A673 (cell line): Measurements from ENCODE around the gene MSL3.

ENCODE experiments used
- CTCF ChIP-seq: fragments of 300-800, 200-600 bp; sonication (generic); conservative IDR thresholded peaks from 2 replicates; pipeline ENCODE4 v1.5.1; 2017; ENCODE audit warnings: low read depth, mild to moderate bottlenecking, antibody characterized with exemption, low read length, moderate library complexity, mixed read lengths
- EZH2 ChIP-seq: fragments of 200-600 bp; sonication (generic); IDR thresholded peaks from 2 replicates; pipeline ENCODE4 v1.6.1; 2017; ENCODE audit warnings: borderline replicate concordance, low read depth, mild to moderate bottlenecking, mixed read lengths, antibody characterized with exemption, low read length; ENCODE audit not compliant: poor library complexity, severe bottlenecking

GRCh38 chrX:11740794-11741193 is 17.2 kb upstream of the MSL3 start:
- TF ChIP-seq CTCF (no peak), EZH2 (no peak)
